NCI-H2196 treated with DMSO at 0.1 percent for 48 hours (cell line): ENCODE data around the gene AGRN.
"Not testable (repeated sequence)": the region's sequence is repeated elsewhere in the genome, so short reads cannot be mapped to it uniquely, and the experiment has no call there.

Source experiments
- DNase-seq: peaks from one replicate; lab custom pipeline; 2025; ENCODE audit not compliant: unreplicated experiment; lab: John Stamatoyannopoulos, UW

The AGRN gene

DNA sequence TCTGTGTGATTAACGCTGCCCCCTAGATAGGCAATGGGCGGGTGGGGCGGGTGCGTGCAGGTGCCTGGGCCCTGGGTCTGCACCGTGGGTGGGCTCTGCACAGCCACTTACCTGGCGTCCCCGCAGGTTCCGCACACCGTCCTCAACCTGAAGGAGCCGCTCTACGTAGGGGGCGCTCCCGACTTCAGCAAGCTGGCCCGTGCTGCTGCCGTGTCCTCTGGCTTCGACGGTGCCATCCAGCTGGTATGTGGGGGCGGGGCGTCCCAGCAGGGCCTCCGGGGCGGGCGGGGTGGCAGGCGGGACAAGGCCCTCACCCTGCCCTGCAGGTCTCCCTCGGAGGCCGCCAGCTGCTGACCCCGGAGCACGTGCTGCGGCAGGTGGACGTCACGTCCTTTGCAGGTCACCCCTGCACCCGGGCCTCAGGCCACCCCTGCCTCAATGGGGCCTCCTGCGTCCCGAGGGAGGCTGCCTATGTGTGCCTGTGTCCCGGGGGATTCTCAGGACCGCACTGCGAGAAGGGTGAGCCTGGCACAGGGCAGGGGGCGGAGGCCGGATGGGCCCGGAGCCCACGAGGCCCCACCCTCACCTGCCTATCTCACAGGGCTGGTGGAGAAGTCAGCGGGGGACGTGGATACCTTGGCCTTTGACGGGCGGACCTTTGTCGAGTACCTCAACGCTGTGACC, 31.3 kb downstream of the AGRN start:
- DNase-seq, result no peak

DNA sequence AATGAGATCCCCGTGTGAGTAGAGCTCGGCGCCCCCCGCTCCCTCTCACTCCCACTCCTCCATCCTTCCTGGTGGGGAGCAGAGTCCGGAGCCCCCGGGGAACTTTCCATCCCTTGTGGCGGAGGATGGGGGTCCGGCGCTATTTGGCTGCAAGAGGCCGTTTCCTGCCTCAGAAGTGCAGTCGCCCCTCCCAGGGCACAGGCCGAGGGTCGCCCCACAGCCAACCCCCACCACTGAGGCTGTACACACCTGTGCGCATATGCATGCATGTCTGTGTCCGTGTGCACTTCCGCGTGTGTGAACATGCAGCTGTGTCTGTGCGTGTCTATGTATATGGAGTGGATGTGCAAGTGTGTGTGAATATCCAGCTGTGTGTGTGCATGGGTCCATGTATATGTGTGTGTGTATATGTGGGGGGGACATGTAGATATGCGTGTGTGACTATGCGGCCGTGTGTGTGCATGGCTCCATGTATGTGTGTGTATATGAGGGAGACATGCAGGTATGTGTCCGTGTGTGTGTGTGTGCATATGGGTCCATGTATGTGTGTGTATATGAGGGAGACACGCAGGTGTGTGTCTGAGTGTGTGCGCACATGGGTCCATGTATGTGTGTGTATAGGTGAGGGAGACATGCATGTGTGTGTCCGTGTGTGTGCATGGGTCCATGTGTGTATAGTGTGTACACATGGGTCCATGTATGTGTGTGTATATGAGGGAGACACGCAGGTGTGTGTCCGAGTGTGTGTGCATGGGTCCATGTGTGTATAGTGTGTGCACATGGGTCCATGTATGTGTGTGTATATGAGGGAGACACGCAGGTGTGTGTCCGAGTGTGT, 32.3 kb downstream of the AGRN start:
- no peak for DNase-seq

GRCh38 chr1:1053022-1053421, 33.1 kb downstream of the AGRN start:
- DNase-seq, result no peak

DNA sequence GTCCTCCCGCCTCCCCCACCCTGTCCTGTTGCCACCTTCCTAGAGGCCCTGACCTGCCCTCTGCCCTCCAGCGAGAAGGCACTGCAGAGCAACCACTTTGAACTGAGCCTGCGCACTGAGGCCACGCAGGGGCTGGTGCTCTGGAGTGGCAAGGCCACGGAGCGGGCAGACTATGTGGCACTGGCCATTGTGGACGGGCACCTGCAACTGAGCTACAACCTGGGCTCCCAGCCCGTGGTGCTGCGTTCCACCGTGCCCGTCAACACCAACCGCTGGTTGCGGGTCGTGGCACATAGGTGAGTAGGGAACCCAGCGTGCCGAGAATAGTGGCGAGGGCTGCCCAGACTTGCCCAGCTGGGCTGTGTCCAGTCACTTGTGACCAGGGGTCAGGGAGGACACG, 33.8 kb downstream of the AGRN start:
- DNase-seq, result no peak

GRCh38 chr1:1054099-1054700, 34.3 kb downstream of the AGRN start:
- no peak for DNase-seq

- no peak for DNase-seq
These were observed 35.1 kb downstream of the AGRN start for GRCh38 chr1:1054971-1055370.

- no peak for DNase-seq
These were observed 36.2 kb downstream of the AGRN start for GRCh38 chr1:1055841-1056736.

DNA sequence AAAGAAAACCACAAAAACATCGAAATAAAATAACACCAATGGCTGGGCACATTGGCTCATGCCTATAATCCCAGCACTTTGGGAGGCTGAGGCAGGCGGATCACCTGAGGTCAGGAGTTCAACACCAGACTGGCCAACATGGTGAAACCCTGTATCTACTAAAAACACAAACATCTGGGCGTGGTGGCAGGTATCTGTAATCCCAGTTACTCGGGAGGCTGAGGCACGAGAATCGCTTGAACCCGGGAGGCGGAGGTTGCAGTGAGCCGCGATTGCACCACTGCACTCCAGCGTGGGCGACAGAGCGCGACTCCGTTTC, 37.8 kb downstream of the AGRN start:
- DNase-seq, result not testable (repeated sequence)

- DNase-seq, result no peak
These were observed 38.4 kb downstream of the AGRN start for GRCh38 chr1:1058088-1058905.

DNA sequence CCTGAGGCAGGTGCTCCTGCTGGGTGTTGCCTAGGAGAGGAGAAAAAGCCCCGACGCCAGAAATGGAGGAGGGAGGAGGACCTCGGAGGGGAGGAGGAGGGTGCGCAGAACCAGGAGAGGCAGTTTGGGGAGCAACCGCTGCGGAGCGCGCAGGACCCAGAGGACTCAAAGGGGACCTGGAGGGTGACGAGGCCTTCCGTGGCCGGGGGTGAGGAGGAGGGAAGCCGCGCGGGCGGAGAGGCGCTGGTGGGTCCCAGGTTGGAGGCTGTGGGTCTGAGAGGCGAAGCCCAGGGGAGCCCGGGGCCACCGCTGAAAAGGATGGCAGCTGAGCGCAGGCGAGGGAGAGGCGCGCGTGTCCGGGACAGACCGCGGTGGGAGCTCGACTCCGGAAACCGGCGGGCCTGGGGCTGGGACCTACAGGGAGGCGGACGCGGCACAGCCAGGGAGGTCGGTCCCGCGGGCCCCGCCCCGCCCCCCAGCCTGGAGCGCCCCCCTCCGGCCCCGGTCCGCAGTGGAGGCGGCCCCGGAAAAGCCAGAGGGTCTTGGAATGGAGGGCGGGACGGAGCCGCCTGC, 39.1 kb downstream of the AGRN start:
- peak; percentile 15 for DNase-seq

- DNase-seq, result peak; percentile 60
These were observed 39.8 kb downstream of the AGRN start for GRCh38 chr1:1059494-1060280.

DNA sequence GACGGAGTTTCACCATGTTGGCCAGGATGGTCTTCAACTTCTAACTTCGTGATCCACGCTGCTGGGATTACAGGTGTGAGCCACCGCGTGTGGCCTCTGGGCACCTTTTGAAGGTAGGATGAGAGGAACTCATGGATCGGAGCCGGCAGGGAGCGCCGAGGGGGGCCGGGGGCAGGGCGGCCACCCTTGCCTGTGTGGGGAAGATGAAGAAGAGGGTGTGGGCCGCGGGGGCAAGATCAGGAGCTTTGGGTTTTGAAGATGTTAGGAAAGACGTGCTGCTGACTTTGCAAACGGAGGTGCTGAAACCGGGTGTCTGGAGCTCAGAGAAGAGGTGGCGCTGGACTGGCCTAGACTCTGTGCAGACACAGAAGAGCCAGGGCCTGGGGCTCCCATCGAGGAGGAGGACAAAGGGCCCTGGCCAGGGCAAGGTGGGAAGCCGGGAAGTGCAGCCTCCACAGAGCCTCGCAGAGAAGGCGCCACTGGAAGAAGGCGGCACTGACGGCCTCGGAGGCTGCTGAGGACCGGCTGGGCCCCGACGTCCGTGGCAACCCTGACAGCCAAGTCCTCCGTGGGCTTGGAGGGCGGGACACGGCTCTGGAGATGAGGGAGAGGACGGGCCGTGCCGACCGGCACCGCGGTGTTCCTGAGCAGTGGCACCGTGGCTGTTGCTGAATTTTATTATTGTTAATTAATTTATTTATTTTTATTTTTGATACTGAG, 40.5 kb downstream of the AGRN start:
- no peak for DNase-seq

GRCh38 chr1:1061682-1062345, 41.9 kb downstream of the AGRN start:
- DNase-seq, result no peak

DNA sequence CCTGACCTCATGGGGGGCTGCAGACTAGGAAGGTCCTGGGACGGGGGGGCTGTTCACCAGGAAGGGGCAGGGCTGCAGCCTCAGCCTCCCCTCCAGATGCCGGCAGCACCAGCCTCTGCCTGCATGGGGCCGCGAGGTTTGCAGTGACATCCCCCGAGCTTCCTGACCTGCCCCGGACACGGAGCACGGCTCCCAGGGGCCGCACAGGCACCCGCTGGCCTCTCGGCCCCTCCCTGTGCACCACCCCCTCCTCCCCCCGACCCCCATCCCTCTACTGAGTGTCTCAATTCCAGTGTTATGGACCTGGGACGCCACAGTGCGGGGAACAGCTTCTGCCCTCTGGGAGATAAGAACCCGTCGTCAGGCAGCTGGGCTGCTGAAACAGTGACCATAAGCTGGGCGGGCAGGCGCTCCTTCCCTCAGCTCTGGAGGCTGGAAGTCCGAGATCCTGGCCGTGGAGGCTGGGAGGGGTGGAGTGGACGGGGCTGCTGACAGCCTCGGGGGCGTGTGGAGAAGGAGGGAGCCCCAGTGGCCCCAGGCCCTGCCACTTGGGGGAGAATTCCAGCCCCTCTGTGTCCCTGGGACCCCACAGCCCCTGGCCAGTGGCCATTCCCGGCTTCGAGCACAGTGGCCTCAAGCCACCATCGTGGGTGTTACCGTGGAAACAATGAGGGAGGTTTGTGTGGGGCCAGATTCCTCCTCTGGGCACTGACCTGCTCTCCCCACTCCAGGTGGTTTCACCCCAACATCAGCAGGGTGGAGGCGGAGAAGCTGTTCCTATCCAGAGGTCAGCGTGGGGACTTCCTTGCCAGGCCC, 42.6 kb downstream of the AGRN start:
- no peak for DNase-seq

GRCh38 chr1:1063261-1063944, 43.5 kb downstream of the AGRN start:
- DNase-seq, result peak; percentile 21

GRCh38 chr1:1063945-1064831, 44.3 kb downstream of the AGRN start:
- no peak for DNase-seq
